GM15510 (cell line): ENCODE results near the gene HADHA.

Source experiments
- POLR2A ChIP-seq: IDR thresholded peaks from 3 replicates; pipeline ENCODE4 v1.6.1; 2011; ENCODE audit warnings: borderline replicate concordance; ENCODE audit not compliant: insufficient read length; ENCODE audit errors: extremely low read depth

HADHA gene

DNA sequence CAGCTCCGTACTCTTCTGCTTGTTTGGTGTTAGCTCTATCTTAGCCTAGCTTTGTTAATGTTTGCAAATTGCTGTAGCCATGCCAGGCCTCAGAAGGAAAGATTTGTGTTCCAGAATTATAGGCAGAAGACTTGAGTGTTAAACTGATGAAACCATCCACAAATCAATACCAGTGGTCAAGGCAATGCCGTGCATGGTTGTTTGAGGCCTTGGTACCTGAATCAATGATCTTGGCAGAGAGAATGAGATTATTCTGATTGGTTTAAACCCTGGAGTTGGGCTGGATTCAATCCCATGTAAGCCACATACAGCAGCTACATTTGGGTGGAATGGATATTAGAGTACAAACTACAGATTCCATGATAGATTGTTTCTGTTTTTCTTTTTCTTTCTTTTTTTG lies 5.2 kb upstream of the HADHA start:
- no peak for TF ChIP-seq POLR2A

GRCh38 chr2:26246818-26247217 lies 2.4 kb upstream of the HADHA start:
- TF ChIP-seq POLR2A = no peak

DNA sequence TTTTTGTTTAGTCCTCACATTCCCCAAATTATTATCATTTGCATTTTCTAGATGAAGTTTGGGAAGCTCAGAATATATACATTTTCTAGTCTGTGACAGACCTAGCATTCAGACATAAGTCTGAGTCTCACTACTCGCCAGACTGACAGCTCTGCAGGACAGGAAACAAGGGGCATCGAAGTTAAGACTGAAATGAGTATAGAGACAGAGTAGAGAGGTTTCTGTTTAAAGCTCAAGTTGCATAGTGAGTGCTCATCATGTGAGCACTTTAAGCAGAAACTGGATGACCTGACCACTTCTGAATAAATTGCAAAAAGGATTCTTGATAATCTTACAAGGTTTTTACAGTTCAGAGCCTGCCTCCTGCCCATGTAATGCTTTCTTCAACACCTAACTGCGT lies 1.4 kb upstream of the HADHA start:
- no peak for TF ChIP-seq POLR2A

GRCh38 chr2:26245231-26245732 lies 850 bp upstream of the HADHA start:
- TF ChIP-seq POLR2A = no peak

GRCh38 chr2:26243470-26244308 lies 743 bp downstream of the HADHA start:
- no peak for TF ChIP-seq POLR2A

DNA sequence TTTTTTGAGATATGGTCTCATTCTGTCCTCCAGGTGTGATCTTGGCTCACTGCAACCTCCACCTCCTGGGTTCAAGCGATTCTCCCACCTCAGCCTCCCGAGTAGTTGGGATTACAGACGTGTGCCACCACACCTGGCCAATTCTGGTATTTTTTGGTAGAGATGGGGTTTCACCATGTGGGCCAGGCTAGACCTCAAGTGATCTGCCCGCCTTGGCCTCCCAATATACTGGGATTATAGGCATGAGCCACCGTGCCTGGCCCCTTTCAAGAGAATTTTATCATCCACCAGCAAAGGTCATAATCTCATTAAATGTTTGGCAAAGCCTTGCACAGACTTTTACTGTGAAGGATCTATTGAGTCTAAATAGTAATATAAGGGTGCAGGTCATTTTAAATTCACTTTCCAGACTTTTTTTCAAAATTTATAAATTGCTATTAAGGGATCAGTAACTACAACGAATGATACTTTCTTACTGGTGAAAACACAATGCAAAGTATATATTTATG lies 2.5 kb downstream of the HADHA start:
- no peak for TF ChIP-seq POLR2A

DNA sequence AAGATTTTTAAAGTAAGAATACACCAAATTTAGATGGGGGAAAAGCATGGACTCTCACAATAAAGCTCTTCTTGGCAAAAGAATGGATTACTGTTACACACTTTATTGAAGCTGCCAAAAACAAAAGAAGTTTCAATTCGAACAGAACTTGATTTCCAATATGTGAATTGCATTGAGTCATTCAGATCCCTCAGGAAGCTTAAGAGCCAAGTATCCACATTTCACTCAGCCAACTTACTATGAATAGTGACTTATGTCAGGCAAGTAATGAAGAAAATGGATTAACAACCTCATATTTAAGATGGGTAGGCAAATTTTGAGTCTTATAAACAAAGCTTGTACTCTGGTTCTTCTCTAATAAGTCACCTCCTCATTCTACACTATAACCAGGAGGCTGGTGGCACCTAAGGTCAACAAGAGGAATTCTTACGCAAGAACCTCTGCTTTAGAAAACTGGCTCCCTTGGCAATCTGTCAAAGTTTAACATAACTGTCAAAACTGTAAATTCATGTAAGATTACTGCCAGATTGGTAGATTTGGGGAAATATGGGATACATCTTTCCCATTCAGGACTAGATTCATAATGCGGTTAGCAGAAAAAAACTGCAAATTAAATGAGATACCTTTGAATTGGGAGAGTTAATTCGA lies 6.0 kb downstream of the HADHA start:
- TF ChIP-seq POLR2A = no peak

GRCh38 chr2:26237868-26238267 lies 6.6 kb downstream of the HADHA start:
- no peak for TF ChIP-seq POLR2A

DNA sequence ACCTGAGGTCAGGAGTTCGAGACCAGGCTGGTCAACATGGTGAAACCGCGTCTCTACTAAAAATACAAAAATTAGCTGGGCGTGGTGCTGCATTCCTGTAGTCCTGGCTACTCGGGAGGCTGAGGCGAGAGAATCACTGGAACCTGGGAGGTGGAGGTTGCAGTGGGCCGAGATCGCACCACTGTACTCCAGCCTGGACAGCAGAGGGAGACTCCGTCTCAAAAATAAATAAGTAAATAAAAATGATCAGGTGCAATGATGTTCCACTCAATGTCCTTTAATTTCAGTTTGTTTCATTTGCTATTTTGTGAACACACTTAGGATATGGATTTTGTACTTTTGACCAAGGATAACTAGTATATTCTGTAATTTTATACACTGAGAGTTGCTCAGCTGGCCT lies 9.3 kb downstream of the HADHA start:
- no peak for TF ChIP-seq POLR2A

DNA sequence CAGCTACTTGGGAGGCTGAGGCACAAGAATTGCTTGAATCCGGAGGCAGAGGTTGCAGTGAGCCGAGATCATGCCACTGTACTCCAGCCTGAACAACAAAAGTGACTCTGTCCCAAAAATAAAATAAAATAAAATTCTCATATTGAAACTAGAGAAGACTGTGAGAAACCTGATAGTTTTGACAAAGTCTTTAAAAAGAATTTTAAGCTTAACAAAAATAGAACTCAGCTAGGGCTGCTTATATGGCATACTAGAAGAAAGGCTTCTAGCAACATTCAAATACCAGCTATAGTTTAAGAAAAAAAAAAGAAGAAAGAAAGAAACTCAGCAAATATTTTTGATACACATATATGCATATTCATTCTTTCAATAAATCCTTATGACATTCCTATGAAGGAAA lies 13.6 kb downstream of the HADHA start:
- no peak for TF ChIP-seq POLR2A

- no peak for TF ChIP-seq POLR2A
Observed at GRCh38 chr2:26229595-26229994, 14.8 kb downstream of the HADHA start.

- no peak for TF ChIP-seq POLR2A
Observed at GRCh38 chr2:26224095-26224494, 20.3 kb downstream of the HADHA start.

- TF ChIP-seq POLR2A = no peak
Observed at GRCh38 chr2:26223018-26223417, 21.4 kb downstream of the HADHA start.

DNA sequence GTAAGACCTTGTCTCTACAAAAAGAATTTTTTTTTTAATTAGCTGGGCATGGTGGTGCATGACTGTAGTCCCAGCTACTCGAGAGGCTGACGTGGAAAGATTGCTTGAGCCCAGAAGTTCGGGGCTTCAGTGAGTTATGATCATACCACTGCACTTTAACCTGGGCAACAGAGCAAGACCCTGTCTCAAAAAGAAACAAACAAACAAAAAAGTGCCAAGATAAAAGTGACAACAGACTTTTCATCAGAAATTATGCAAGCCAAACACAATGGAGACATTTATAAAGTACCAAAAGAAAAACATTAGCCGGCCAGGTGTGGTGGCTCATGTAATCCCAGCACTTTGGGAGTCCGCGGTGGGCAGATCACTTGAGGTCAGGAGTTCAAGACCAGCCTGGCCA lies 26.7 kb downstream of the HADHA start:
- no peak for TF ChIP-seq POLR2A

DNA sequence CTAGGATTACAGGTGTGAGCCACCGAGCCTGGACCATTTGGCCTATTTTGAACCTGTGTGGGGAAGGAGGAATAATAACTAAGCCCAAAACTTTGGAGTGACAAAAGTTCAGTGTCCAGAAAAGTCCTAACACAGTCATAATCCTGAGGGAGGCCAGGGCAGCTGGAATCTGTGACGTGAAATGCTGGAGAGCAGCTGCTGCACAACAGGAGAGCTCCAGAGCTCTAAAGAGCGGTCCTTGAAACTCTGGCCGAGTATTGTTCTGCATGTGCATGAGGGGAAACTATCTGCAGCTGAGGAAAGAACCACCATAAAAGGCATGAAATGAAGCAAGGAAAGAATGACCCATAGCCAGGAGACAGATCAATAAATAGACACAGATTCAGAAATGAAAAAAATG lies 27.8 kb downstream of the HADHA start:
- TF ChIP-seq POLR2A = no peak

- no peak for TF ChIP-seq POLR2A
Observed at GRCh38 chr2:26215833-26216232, 28.6 kb downstream of the HADHA start.

GRCh38 chr2:26214759-26215158 lies 29.7 kb downstream of the HADHA start:
- TF ChIP-seq POLR2A = no peak

DNA sequence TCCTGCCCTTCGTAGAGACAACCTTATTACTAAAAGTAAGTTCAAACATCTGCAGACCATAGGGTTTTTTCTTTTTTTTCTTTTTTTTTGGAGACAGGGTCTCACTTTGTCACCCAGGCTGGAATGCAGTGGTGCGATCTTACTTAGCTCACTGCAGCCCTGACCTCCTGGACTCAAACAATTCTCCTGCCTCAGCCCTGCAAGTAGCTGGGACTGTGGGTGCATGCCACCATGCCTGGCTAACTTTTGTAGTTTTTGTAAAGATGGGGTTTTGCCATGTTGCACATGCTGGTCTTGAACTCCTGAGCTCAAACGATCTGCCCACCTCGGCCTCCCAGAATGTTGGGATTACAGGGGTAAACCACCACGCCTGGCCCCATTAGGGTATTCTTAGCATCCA lies 32.4 kb downstream of the HADHA start:
- no peak for TF ChIP-seq POLR2A
